ENCODE data around the gene CCNA2. TPM values are rescaled to one million over a fixed set of nuclear protein-coding genes. Genes with fewer than 3 reads are reported as not detected.

Gene CCNA2
- total RNA-seq, 1 donor from 2014 or later: 2.0 TPM

- Mint-ChIP-seq H3K27ac (no peak overlapping the region), H3K4me1 (no peaks in the 10 kb centered on the region), H3K4me3 (no peak overlapping the region), H3K9me3 (no peaks in the 10 kb centered on the region), H3K36me3 (ENCODE audit: low read depth) (peaks cover 16% of the 10 kb centered on the region), H3K27me3 (no peaks in the 10 kb centered on the region)
- no peak for TF ChIP-seq CTCF (IDR thresholded peaks at IDR 0.05)
- ChIA-PET CTCF (no interaction called here), POLR2A (no interaction called here)
- DNase-seq (no peak), ATAC-seq (ENCODE audit: low read depth) (no peak)
- intact Hi-C loops (cut with micrococcal nuclease): no loop called here
Observed at GRCh38 chr4:121860121-121860520, 36.4 kb upstream of the CCNA2 start.

- H3K4me1 Mint-ChIP-seq: no peaks in the 10 kb centered on the region
- intact Hi-C loops (cut with micrococcal nuclease): no loop called here
- no peak for DNase-seq
- no peak for TF ChIP-seq CTCF (IDR thresholded peaks at IDR 0.05)
- H3K27me3 Mint-ChIP-seq: no peaks in the 10 kb centered on the region
- peaks cover 34% of the 10 kb centered on the region for H3K36me3 Mint-ChIP-seq (ENCODE audit: low read depth)
- no peak overlapping the region for H3K4me3 Mint-ChIP-seq
- CTCF ChIA-PET: no interaction called here
- no peak overlapping the region for H3K27ac Mint-ChIP-seq
- POLR2A ChIA-PET: no interaction called here
- no peak for ATAC-seq (ENCODE audit: low read depth)
- no peaks in the 10 kb centered on the region for H3K9me3 Mint-ChIP-seq
Observed at GRCh38 chr4:121851354-121851753, 27.7 kb upstream of the CCNA2 start.

GRCh38 chr4:121846662-121847061, 23.0 kb upstream of the CCNA2 start:
- Mint-ChIP-seq H3K27ac (no peak overlapping the region), H3K9me3 (no peaks in the 10 kb centered on the region), H3K4me3 (no peak overlapping the region), H3K4me1 (no peaks in the 10 kb centered on the region), H3K27me3 (no peaks in the 10 kb centered on the region), H3K36me3 (ENCODE audit: low read depth) (peaks cover 40% of the 10 kb centered on the region)
- ChIA-PET POLR2A (no interaction called here), CTCF (no interaction called here)
- no peak for DNase-seq
- no peak for ATAC-seq (ENCODE audit: low read depth)
- no peak for TF ChIP-seq CTCF (IDR thresholded peaks at IDR 0.05)
- intact Hi-C loops (cut with micrococcal nuclease): no loop called here

- Mint-ChIP-seq H3K27ac (no peak overlapping the region), H3K4me1 (no peaks in the 10 kb centered on the region), H3K9me3 (no peaks in the 10 kb centered on the region), H3K36me3 (ENCODE audit: low read depth) (peaks cover 41% of the 10 kb centered on the region), H3K4me3 (no peak overlapping the region), H3K27me3 (no peaks in the 10 kb centered on the region)
- CTCF ChIA-PET: no interaction called here
- TF ChIP-seq CTCF (IDR thresholded peaks at IDR 0.05): no peak
- DNase-seq (no peak), ATAC-seq (ENCODE audit: low read depth) (no peak)
- intact Hi-C loops (cut with micrococcal nuclease): no loop called here
- POLR2A ChIA-PET: no interaction called here
Observed at GRCh38 chr4:121842862-121843261, 19.2 kb upstream of the CCNA2 start.

- Mint-ChIP-seq H3K36me3 (ENCODE audit: low read depth) (peaks cover 23% of the 10 kb centered on the region), H3K4me3 (no peak overlapping the region), H3K4me1 (no peaks in the 10 kb centered on the region), H3K27ac (no peak overlapping the region), H3K9me3 (no peaks in the 10 kb centered on the region), H3K27me3 (no peaks in the 10 kb centered on the region)
- DNase-seq (no peak), ATAC-seq (ENCODE audit: low read depth) (no peak)
- CTCF ChIA-PET: no interaction called here
- no peak for TF ChIP-seq CTCF (IDR thresholded peaks at IDR 0.05)
- POLR2A ChIA-PET: no interaction called here
- intact Hi-C loops (cut with micrococcal nuclease): no loop called here
Observed at GRCh38 chr4:121838136-121838535, 14.5 kb upstream of the CCNA2 start.
